Sigmoid colon (tissue), 4 donors: ENCODE results near the gene MCCC1.

Experiments
- CTCF ChIP-seq, 4 experiments: fragments of 450-650 bp in 3 of 4; fragments of 200-600 bp in 1 of 4; IDR thresholded peaks; one replicate each; pipeline ENCODE4 v1.5.1; 2016 to 2019; ENCODE audit warnings: antibody characterized with exemption in 4 of 4, mild to moderate bottlenecking in 3 of 4, moderate library complexity in 2 of 4
- POLR2A ChIP-seq, 2 donors: fragments of 450-650 bp; IDR thresholded peaks; one replicate each; pipeline ENCODE4 v1.6.1; 2016; ENCODE audit warnings: antibody characterized with exemption in 2 of 2, mild to moderate bottlenecking in 2 of 2, moderate library complexity in 2 of 2
- POLR2AphosphoS5 ChIP-seq, 4 donors: sonication (generic); formaldehyde crosslinking; IDR thresholded peaks; one replicate each; pipeline ENCODE4 v1.6.1; 2017; ENCODE audit warnings: antibody characterized with exemption in 4 of 4

GRCh38 chr3:182989566-182989965 is 109.7 kb downstream of the MCCC1 start:
- TF ChIP-seq CTCF (IDR thresholded peaks at IDR 0.05) (no peak), POLR2A (IDR thresholded peaks at IDR 0.05) (no peak), POLR2AphosphoS5 (IDR thresholded peaks at IDR 0.05) (no peak)
